Thymus (tissue), 11 donors: ENCODE data around the gene CRYGA. TPM values are rescaled to one million over a fixed set of nuclear protein-coding genes. Genes with fewer than 3 reads are reported as not detected.
"Not testable (repeated sequence)": the region's sequence is repeated elsewhere in the genome, so short reads cannot be mapped to it uniquely, and the experiment has no call there.

Source experiments
- DNase-seq, 9 donors: peaks; one replicate each; pipeline ENCODE4 v3.0.0-alpha.2; 2013; ENCODE audit warnings: low spot score in 9 of 9, low read depth in 6 of 9, missing footprints in 1 of 9
- H3K27ac ChIP-seq, 2 donors: one replicate each; pipeline ENCODE4 v1.5.1; 2013; ENCODE audit warnings: control low read depth in 1 of 2, low read depth in 1 of 2, low read length in 1 of 2, mild to moderate bottlenecking in 1 of 2, moderate library complexity in 1 of 2
- H3K27me3 ChIP-seq, 2 donors: one replicate each; pipeline ENCODE4 v1.5.1; 2013; ENCODE audit warnings: low read length in 1 of 2; ENCODE audit not compliant: control insufficient read depth in 2 of 2, insufficient read depth in 1 of 2
- H3K36me3 ChIP-seq, 2 donors: one replicate each; pipeline ENCODE4 v1.5.1; 2013; ENCODE audit warnings: low read length in 1 of 2, mild to moderate bottlenecking in 1 of 2, moderate library complexity in 1 of 2; ENCODE audit not compliant: control insufficient read depth in 2 of 2, insufficient read depth in 2 of 2
- H3K4me1 ChIP-seq, 2 donors: one replicate each; pipeline ENCODE4 v1.5.1; 2013; ENCODE audit warnings: low read length in 2 of 2; ENCODE audit not compliant: control insufficient read depth in 2 of 2, insufficient read depth in 2 of 2
- H3K4me3 ChIP-seq, 2 donors: one replicate each; pipeline ENCODE4 v1.5.1; 2013; ENCODE audit warnings: low read length in 2 of 2, control low read depth in 1 of 2, mild to moderate bottlenecking in 1 of 2
- H3K9me3 ChIP-seq, 2 donors: one replicate each; pipeline ENCODE4 v1.5.1; 2013; ENCODE audit warnings: low read length in 1 of 2, mild to moderate bottlenecking in 1 of 2; ENCODE audit not compliant: control insufficient read depth in 2 of 2, insufficient read depth in 1 of 2
- WGBS: extraction: QIAGEN DNeasy Blood & Tissue Kit; methylation state at CpG from one replicate; pipeline ENCODE4 v1.1.7; 2013; 5-methylcytosine and 5-hydroxymethylcytosine counted together
- polyA plus RNA-seq: library from polyadenylated mRNA; stranded (reverse); fragments of 200-250 nt; gene quantifications from one replicate; pipeline ENCODE4 v1.2.3, GENCODE V29; 2013
- total RNA-seq: library from RNA; stranded (reverse); fragments of 120-200 nt; gene quantifications from one replicate; pipeline ENCODE4 v1.2.4, GENCODE V29; 2013
- donor health status: healthy.

CRYGA gene
- total and polyA plus RNA-seq, 2 donors, result 0.09 to 0.11 TPM

DNA sequence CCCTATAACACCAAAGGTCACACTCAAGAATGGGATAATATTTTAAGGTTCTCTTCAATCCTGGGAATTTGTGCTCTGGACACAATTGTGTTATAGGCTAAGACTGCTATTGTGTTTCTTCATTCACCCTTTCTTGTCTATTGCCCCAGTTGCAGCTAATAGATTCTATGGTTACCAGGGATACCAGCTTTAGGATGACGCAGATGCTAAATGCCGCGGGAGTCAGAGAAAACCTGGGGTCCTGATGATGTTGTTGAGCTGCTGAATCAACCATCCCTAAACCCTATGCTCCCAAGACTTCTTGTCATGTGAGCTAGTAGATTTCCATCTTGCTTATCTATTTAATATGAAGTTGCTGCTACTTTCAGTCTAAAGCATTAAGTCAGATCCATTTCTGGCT, 44.5 kb downstream of the CRYGA start:
- no peak for DNase-seq
- Histone ChIP-seq H3K4me1 (no peaks in the 10 kb centered on the region), H3K36me3 (no peaks in the 10 kb centered on the region), H3K4me3 (no peak overlapping the region), H3K27ac (no peak overlapping the region), H3K9me3 (no peaks in the 10 kb centered on the region), H3K27me3 (peaks cover 2 to 6% of the 10 kb centered on the region in 2 donors)
- WGBS, result 97% methylated on average over 3 of the region's 3 CpGs

DNA sequence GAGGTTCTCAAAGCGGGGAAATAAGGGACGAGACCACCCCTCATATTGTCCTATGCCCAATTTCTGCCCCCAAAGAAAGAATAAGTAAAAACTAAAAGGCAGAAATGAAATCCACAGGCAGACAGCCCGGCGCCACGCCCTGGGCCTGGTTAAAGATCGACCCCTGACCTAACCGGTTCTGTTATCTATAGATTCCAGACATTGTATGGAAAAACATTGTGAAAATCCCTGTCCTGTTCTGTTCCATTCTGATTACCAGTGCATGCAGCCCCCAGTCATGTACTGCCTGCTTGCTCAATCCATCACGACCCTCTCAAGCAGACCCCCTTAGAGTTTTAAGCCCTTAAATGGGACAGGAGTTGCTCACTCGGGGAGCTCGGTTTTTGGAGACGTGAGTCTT, 46.0 kb downstream of the CRYGA start:
- H3K36me3 ChIP-seq, H3K27me3 ChIP-seq, H3K27ac ChIP-seq, H3K4me1 ChIP-seq, H3K4me3 ChIP-seq, H3K9me3 ChIP-seq, DNase-seq: not testable (repeated sequence)
- WGBS, result 94% methylated on average over 11 of the region's 11 CpGs

DNA sequence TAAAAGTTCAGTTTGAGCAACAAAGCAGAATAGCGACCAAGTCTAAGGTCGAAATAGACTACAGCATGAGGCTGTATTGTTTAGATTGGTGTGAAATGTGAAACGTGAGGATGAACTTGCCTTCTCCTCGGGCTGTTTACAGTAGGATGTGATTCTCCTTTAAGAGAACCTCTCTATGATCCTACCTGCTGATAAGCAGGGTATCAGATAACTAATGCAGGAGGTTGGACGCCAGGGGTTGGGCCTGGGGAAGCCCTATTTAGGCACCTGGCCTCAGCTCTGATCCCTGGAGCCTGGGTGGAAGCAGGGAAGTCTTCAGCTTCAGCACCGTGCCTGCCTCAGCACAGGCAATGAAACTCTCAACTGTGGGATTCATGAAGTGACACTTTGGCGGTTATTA, 50.4 kb downstream of the CRYGA start:
- Histone ChIP-seq H3K4me3 (no peak overlapping the region), H3K36me3 (no peaks in the 10 kb centered on the region), H3K4me1 (no peaks in the 10 kb centered on the region), H3K27me3 (no peaks in the 10 kb centered on the region), H3K9me3 (no peaks in the 10 kb centered on the region), H3K27ac (no peak overlapping the region)
- DNase-seq, result no peak
- WGBS, result 88% methylated on average over 7 of the region's 7 CpGs

DNA sequence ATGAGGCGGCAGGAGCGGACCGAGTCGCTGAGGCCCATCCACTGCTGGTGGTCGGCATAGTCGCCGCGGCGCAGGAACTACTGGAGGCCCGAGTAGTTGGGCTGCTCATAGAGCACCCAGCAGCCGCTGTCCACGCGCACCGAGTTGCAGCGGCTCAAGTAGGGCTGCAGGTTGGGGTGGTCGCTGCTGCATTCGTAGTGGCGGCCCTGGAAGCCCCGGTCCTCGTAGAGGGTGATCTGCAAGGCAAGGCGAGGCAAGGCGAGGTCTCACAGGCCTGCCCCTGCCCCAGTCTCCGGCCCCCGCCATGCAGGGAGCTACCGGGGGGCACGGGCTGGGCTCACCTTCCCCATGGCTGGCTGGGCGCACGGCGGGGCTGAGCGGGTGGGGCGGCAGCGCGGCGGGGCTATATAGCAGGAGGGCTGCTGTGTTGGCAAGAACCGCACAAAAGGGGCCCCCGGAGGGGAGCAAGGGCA, 51.1 kb downstream of the CRYGA start:
- not testable (repeated sequence) for H3K27me3 ChIP-seq, H3K4me1 ChIP-seq, H3K9me3 ChIP-seq, DNase-seq, H3K4me3 ChIP-seq, H3K36me3 ChIP-seq, H3K27ac ChIP-seq
- WGBS, result 89% methylated on average over 36 of the region's 36 CpGs

Other genes with a start within 250 kb of the CRYGA start
- gene PLEKHM3, start 138.1 kb downstream of the CRYGA start, total RNA-seq, result 8.8 TPM
- 8.2 TPM for gene PLEKHM3, start 138.1 kb downstream of the CRYGA start, polyA plus RNA-seq
- gene CRYGD, start 39.1 kb downstream of the CRYGA start, total RNA-seq, result not detected
- gene CRYGD, start 39.1 kb downstream of the CRYGA start, polyA plus RNA-seq, result 0.27 TPM
- gene CRYGC, start 33.8 kb downstream of the CRYGA start, total RNA-seq, result not detected
- not detected for gene CRYGC, start 33.8 kb downstream of the CRYGA start, polyA plus RNA-seq
- not detected for gene CRYGB, start 17.4 kb downstream of the CRYGA start, total RNA-seq
- 0.16 TPM for gene CRYGB, start 17.4 kb downstream of the CRYGA start, polyA plus RNA-seq
- gene C2orf80, start 26.4 kb upstream of the CRYGA start, total RNA-seq, result not detected
- 0.07 TPM for gene C2orf80, start 26.4 kb upstream of the CRYGA start, polyA plus RNA-seq
- 32.8 TPM for gene IDH1, start 91.5 kb upstream of the CRYGA start, total RNA-seq
- gene IDH1, start 91.5 kb upstream of the CRYGA start, polyA plus RNA-seq, result 51.3 TPM
- gene PIKFYVE, start 102.7 kb upstream of the CRYGA start, total RNA-seq, result 25.7 TPM
- gene PIKFYVE, start 102.7 kb upstream of the CRYGA start, polyA plus RNA-seq, result 13.0 TPM
- gene PTH2R, start 243.2 kb upstream of the CRYGA start, total RNA-seq, result 0.38 TPM
- 0.37 TPM for gene PTH2R, start 243.2 kb upstream of the CRYGA start, polyA plus RNA-seq